Sciatic nerve (tissue), 2 donors: Measurements from ENCODE around the gene IFIT3. TPM values are rescaled to one million over a fixed set of nuclear protein-coding genes. Genes with fewer than 3 reads are reported as not detected.
A peak's percentile ranks its signal among the peaks of the same experiment; 100 is the strongest.
"Not testable (repeated sequence)": the region's sequence is repeated elsewhere in the genome, so short reads cannot be mapped to it uniquely, and the experiment has no call there.

ENCODE experiments used
- ATAC-seq: fragments of 200-7000 bp; cut with Tn5 transposase; one replicate; pipeline ENCODE4 v1.9.1; 2020; ENCODE audit warnings: mild to moderate bottlenecking, moderate library complexity
- DNase-seq: peaks from one replicate; pipeline ENCODE4 v3.0.0-alpha.2; 2020; ENCODE audit warnings: low spot score
- intact Hi-C: fragments of 100-400 bp; cut with DNase I; formaldehyde crosslinking; loops from one replicate; pipeline ENCODE4 v1.14.2; 2022
- total RNA-seq: library from RNA; stranded (reverse); fragmentation: NEBNext Ultra II Directional; extraction: Animal tissue kit (Norgen Biotek cat#: 25700); gene quantifications from one replicate; pipeline ENCODE4 v1.2.1, GENCODE V29; 2021
- donor health status: DM: no; HTN: no; CAD: no.
- donor health status: DM: no; HTN: no; CAD: no.

IFIT3 gene
- total RNA-seq, 1 donor from 2014 or later: 25.5 TPM

DNA sequence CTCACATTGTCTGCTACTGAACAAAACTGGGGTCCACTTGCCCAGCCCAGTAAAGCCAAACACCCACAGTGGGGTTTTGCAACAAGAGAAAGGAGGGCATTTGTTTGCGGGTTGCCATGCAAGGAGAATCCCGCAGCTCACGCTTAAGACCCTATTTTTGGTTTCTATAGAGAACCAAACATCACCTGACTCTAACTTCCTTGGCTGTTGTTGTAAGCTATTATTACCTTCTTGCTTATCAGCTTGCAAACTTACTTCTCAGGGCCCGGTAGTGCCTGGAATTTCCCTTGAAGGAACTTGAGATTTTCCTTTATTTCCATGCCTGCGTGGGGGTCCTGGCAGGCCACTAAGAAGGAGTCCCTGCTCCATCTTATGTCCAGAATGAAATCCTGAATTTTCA, 20.7 kb downstream of the IFIT3 start:
- intact Hi-C loops: no loop called here
- ATAC-seq (no peak), DNase-seq (no peak)

GRCh38 chr10:89348975-89349374, 21.2 kb downstream of the IFIT3 start:
- no peak for DNase-seq
- intact Hi-C loops: no loop called here
- ATAC-seq: no peak

- ATAC-seq: peak; percentile 67
- DNase-seq, intact Hi-C loops: not testable (repeated sequence)
Observed at GRCh38 chr10:89350631-89351315, 23.0 kb downstream of the IFIT3 start.

DNA sequence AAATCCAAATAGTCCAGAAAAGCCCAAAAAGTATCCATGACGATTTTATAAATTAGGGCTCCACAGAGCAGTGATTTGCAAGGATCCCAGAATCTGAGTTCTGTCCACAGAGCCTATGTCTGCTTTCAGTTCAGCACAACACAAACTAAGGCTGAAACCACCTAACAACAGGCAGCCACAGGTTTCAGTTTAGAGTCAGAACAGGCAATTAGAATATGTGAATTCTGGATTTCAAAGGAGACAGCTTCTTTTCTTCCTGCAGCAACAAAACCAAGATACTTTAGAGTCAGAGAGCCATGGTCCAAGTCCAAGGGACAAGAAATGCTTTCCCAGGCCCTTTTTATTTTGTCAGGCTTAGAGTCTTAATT, 23.6 kb downstream of the IFIT3 start:
- peak; percentile 31 for ATAC-seq
- intact Hi-C loops: no loop called here
- DNase-seq: no peak

DNA sequence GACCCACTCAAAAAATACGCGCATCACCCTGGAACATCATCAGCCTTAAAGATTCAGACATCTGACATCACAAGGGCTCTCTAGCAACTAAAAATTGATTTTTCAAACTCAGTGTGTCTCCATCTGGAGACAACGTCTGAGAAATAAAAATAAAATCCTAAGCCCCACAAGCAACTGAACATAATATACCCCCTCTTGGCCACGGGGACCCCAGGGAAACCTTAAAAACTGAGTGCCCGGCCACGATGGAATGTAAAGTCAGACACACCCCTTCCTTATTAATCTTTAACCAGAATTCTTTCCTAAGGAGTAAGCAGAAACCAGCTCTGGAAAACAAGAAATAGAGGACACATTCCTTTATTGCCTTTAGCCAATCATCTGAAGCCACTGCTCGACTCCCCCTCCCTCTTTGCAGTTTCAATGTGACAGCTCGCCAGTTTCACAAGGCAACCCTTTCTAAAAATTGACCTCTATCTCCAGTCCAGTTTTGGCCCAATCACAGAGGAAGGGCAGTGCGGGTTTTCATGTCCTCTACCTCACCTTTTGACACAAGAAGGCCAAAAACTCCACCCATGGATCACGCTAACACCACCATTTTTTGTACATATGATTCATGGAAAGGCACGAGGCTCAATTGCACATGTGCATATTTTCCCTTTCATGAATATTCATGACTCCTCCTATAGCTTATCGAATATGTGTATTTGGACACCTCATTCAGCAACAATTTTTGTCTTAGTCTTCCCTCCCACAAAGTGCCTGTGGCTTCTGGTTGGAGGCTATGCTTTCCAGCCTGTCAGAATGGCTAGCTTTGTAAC, 24.2 kb downstream of the IFIT3 start:
- intact Hi-C loops: no loop called here
- ATAC-seq: peak; percentile 65
- no peak for DNase-seq

DNA sequence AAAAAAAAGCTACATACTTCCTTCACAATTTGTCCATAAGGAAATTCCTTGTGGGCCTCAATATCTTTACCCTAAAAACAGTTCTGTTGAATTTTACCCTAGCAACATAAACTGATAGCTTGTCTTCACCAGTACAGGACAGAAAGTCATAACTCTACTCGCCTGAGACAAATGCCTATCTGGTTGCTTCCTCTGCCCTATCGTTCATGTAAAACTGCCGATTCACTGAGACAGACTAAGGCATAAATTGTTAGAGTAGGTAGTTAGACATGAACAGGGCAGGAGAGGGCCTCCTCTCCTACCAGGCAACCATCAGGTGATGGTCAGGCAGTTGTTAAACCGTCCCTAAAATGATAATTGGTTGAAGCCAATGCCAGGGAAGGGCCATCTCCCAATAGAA, 25.0 kb downstream of the IFIT3 start:
- no peak for ATAC-seq
- intact Hi-C loops: no loop called here
- DNase-seq: no peak

DNA sequence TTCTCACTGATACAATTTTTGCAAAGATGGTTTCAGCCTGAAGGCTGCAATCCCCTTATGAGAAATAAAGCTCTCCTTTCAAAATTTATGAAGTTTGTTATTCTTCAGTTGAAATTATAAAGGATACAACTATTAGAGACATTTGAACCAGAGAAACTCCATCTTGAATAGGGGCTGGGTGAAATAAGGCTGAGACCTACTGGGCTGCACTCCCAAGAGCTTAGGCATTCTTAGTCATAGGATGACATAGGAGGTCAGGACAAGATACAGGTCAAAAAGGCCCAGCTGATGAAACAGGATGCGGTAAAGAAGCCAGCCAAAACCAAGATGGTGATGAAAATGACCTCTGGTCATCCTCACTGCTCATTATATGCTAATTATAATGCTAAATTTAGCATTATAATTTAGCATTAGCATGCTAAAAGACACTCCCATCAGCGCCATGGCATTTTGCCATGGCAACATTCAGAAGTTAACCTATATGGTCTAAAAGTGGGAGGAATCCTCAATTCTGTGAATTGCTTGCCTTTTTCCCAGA, 27.7 kb downstream of the IFIT3 start:
- intact Hi-C loops: no loop called here
- ATAC-seq: no peak
- DNase-seq: no peak

DNA sequence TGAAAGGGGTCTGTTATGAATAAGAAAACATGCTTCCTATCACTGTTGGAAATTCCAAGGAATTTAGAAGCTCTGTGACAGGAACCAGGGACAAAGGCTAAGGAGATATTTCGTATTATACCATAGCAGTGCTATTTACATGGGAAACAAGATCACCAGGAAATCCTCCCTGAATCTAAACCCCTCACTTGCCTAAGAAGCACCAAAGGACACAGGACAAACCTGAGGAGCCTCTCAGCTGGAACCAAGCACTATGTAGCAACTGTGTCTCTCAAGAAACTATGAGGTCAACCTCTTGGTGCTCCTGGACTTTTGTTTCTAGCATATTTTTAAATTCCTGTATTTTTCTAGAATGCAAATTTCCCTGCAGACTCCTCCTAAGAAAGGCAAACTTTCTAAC, 29.3 kb downstream of the IFIT3 start:
- no peak for DNase-seq
- ATAC-seq: no peak
- intact Hi-C loops: no loop called here

GRCh38 chr10:89357975-89358374, 30.2 kb downstream of the IFIT3 start:
- ATAC-seq (no peak), DNase-seq (no peak)
- intact Hi-C loops: no loop called here

DNA sequence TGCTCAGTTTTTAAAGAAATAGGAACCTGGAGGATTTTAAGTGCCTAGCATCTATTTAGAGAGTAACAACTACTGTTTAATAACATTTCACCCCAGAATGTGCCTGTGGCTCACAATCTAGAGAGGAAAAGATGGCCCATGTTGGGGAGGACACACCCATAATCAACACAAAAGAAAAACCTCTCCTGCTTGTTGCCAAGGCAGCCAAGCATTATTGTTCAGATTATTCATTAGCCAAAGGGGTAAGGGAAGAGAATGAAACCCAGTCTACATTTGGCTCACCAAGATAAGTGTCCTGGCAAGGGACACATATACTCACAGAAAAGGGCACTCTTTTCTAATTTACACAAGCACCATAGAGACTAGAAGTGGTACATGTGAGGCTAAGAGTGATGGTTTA, 32.4 kb downstream of the IFIT3 start:
- intact Hi-C loops: no loop called here
- no peak for ATAC-seq
- no peak for DNase-seq

- no peak for DNase-seq
- intact Hi-C loops: no loop called here
- no peak for ATAC-seq
Observed at GRCh38 chr10:89362929-89363328, 35.1 kb downstream of the IFIT3 start.

GRCh38 chr10:89363729-89364442, 36.1 kb downstream of the IFIT3 start:
- ATAC-seq (no peak), DNase-seq (no peak)
- intact Hi-C loops: no loop called here

GRCh38 chr10:89364531-89364930, 36.7 kb downstream of the IFIT3 start:
- ATAC-seq (no peak), DNase-seq (no peak)
- intact Hi-C loops: no loop called here

GRCh38 chr10:89367529-89367928, 39.7 kb downstream of the IFIT3 start:
- peak; percentile 66 for ATAC-seq
- DNase-seq: no peak
- intact Hi-C loops: no loop called here

GRCh38 chr10:89368129-89368528, 40.3 kb downstream of the IFIT3 start:
- DNase-seq: no peak
- intact Hi-C loops: no loop called here
- peak; percentile 14 for ATAC-seq

- intact Hi-C loops: no loop called here
- DNase-seq: no peak
- peak; percentile 28 for ATAC-seq
Observed at GRCh38 chr10:89369156-89370105, 41.6 kb downstream of the IFIT3 start.

GRCh38 chr10:89371079-89371478, 43.3 kb downstream of the IFIT3 start:
- no peak for ATAC-seq
- intact Hi-C loops: no loop called here
- no peak for DNase-seq

DNA sequence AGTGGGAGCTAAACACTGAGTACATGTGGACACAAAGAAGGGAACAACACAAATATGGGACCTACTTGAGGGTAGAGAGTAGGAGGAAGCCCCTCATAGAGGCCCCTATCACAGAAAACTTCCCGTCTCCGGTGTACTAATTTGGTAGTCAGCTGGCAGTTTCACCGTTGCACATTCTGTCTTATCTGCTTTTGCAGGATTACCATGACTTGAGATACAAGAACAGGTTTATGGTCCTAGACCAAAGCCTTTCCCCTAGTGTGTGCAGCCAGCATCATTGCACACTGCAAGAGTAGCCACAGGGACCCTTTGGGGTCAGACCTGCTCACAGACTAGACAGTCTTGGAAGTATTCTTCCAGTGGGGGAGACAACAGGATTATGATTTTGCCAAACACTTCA, 44.2 kb downstream of the IFIT3 start:
- intact Hi-C loops: no loop called here
- DNase-seq: no peak
- ATAC-seq: no peak
